ENCODE data around the gene GON4L.
A peak's percentile ranks its signal among the peaks of the same experiment; 100 is the strongest.

GON4L gene

DNA sequence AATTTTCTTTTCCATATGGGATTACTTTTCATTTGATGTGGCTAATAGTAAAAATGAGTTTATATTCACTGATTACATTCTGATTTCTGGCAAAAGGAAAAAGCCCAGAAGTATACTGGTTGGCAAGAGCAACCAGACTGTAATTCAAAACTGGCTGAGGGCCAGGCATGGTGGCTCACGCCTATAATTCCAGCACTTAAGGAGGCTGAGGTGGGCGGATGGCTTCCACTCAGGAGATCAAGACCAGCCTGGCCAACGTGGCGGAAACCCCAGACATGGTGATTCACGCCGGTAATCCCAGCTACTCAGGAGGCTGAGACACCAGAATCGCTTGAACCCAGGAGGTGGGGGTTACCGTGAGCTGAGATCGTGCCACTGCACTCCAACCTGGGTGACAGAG lies 16.8 kb upstream of the GON4L start:
- no peak for DNase-seq (ENCODE audit: low read depth)
- no peak overlapping the region for H3K4me3 ChIP-seq (replicated peaks; ENCODE audit: low read depth, low read length)
- TF ChIP-seq, protein P1, sequence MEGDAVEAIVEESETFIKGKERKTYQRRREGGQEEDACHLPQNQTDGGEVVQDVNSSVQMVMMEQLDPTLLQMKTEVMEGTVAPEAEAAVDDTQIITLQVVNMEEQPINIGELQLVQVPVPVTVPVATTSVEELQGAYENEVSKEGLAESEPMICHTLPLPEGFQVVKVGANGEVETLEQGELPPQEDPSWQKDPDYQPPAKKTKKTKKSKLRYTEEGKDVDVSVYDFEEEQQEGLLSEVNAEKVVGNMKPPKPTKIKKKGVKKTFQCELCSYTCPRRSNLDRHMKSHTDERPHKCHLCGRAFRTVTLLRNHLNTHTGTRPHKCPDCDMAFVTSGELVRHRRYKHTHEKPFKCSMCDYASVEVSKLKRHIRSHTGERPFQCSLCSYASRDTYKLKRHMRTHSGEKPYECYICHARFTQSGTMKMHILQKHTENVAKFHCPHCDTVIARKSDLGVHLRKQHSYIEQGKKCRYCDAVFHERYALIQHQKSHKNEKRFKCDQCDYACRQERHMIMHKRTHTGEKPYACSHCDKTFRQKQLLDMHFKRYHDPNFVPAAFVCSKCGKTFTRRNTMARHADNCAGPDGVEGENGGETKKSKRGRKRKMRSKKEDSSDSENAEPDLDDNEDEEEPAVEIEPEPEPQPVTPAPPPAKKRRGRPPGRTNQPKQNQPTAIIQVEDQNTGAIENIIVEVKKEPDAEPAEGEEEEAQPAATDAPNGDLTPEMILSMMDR (IDR thresholded peaks at IDR 0.05; ENCODE audit: low read length, missing control alignments) = no peak

DNA sequence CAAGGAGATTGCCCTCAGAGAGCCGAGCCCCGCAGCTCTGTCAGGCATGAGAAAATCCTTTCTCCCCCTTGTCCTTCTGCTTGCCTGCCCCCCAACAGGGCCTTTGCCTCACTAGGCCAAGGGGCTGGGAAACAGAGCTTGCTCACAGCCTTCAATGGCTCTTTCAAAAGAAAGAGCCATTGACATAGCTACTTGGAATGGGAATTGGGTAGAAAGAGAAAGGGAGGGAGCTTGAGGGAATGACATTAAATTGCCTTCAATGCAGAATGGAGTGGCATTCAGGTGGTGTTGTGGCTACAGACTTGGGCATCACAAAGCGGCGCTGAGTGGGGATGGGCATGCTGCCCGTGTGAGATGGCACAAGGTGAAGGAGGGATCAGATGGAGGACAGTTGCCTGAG lies 15.5 kb upstream of the GON4L start:
- no peak overlapping the region for H3K4me3 ChIP-seq (replicated peaks; ENCODE audit: low read depth, low read length)
- TF ChIP-seq, protein P1 (IDR thresholded peaks at IDR 0.05; ENCODE audit: low read length, missing control alignments) = no peak
- DNase-seq (ENCODE audit: low read depth) = no peak

DNA sequence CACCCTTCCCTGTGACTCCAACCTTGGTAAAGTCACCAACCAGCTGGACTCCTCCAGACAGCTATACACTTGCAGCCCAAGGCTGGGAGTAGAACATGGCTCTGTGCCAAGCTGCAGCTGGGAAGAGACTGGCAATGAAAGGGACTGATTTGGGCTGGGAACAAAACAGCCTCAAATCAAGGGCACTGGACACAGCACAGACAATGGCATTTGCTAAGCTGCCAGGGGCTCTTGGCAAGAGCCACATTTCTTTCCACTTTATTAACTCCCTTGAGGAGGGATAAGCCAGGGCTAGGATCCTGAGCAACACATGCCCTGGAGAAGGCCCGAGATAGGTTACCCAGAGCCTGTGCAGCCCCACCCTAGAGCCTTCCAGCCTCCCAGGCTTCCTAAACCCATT lies 14.4 kb upstream of the GON4L start:
- H3K4me3 ChIP-seq (replicated peaks; ENCODE audit: low read depth, low read length) = no peak overlapping the region
- TF ChIP-seq, protein P1 (IDR thresholded peaks at IDR 0.05; ENCODE audit: low read length, missing control alignments) = no peak
- peak; percentile 51 for DNase-seq (ENCODE audit: low read depth)

DNA sequence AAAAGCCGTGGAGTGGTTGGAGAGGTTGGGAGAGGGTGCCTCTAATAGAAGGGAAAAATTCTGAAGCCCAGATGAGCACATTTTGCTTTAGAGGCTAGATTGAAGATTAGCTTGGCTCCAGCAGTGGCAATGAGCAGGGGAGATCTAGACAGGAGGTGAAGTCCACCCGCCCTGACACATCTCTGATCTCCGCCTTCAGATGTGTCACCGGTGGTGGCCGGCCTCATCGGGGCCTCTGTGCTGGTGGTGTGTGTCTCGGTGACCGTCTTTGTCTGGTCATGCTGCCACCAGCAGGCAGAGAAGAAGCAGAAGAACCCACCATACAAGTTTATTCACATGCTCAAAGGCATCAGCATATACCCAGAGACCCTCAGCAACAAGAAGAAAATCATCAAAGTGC lies 10.8 kb upstream of the GON4L start:
- H3K4me3 ChIP-seq (replicated peaks; ENCODE audit: low read depth, low read length) = no peak overlapping the region
- TF ChIP-seq, protein P1 (IDR thresholded peaks at IDR 0.05; ENCODE audit: low read length, missing control alignments) = no peak

DNA sequence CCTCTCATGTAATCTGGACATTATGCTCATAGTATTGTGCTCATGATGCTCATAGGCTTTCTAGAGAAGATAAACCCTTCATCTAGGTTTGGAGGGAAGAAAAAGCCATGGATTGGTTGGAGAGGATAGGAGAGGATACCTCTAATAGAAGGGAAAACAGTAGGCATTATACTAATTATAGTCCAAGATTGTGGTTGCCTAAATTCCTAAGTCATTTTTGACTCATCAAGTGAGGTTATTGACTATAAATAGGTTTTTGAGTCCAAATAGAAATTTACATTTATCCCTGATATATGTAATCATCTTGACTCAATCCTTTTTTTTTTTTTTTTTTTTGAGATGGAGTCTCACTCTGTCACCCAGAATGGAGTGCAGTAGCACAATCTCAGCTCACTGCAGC lies 7.4 kb upstream of the GON4L start:
- H3K4me3 ChIP-seq (replicated peaks; ENCODE audit: low read depth, low read length) = no peak overlapping the region
- TF ChIP-seq, protein P1 (IDR thresholded peaks at IDR 0.05; ENCODE audit: low read length, missing control alignments) = no peak
- no peak for DNase-seq (ENCODE audit: low read depth)

More for the DNA sequence above, 10.8 kb upstream of the GON4L start:
- no peak for DNase-seq (ENCODE audit: low read depth)

DNA sequence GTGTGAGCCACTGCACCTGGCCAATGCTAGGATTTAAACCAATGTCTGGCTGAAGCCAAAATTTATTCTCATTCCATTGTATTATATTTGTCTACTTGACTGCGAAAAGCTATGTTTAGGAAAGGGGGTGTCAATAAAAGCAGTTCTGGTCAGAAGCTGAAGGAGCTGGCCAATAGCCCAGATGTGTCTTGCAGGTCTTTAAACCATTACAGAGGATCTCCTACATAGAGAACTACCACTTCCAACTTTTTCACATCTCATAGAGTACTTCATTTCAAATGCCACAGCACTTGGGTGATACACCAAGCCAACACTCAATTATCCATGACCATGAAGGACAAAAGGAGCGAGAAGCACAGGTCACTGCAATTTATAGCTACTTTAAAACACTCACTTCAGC lies 4.9 kb upstream of the GON4L start:
- TF ChIP-seq, protein P1 (IDR thresholded peaks at IDR 0.05; ENCODE audit: low read length, missing control alignments) = no peak
- no peak for DNase-seq (ENCODE audit: low read depth)
- H3K4me3 ChIP-seq (replicated peaks; ENCODE audit: low read depth, low read length) = no peak overlapping the region

DNA sequence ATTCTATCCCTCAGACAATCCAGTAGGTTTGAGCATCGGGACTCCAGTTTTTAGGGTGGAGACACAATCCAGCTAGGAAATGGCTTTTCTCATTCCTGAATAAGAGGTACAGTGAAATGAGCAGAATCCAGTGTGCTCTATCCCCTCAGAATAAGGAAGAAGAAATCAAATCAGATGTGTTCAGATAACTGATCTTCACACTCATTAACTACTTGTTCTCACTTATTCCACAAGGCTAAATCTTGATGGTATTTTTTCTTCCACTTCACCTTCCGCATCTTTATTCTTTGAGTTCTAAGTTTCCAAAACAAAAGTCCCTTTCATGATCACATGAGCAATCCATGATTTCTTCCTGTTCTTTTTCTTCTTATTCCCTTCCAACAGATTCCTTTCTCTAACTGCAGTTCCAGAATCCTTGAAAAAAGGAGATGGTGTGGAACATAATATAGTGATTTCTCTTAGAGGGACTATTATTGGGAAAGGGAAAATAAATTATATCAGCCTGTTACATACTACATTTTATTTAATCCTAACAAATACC lies 4.0 kb upstream of the GON4L start:
- peak overlapping the region; percentile 72 for H3K4me3 ChIP-seq (replicated peaks; ENCODE audit: low read depth, low read length)
- TF ChIP-seq, protein P1 (IDR thresholded peaks at IDR 0.05; ENCODE audit: low read length, missing control alignments) = no peak
- DNase-seq (ENCODE audit: low read depth) = no peak
